ENCODE measurements around the gene TOPAZ1.

- TF ChIP-seq POLR2AphosphoS5 (IDR thresholded peaks at IDR 0.05; ENCODE audit: borderline replicate concordance, low read depth, low read length) (no peak), EZH2 (IDR thresholded peaks at IDR 0.05) (no peak)
These were observed 48.3 kb downstream of the TOPAZ1 start for GRCh38 chr3:44289882-44290462.

Data from SK-N-MC (cell line).